DMS114 treated with DMSO at 0.1 percent for 48 hours (cell line): Measurements from ENCODE around the gene DDX25.

Source experiments
- DNase-seq: peaks from one replicate; lab custom pipeline; 2025; ENCODE audit not compliant: unreplicated experiment; lab: John Stamatoyannopoulos, UW

Gene DDX25

GRCh38 chr11:125933030-125933813, 28.9 kb downstream of the DDX25 start:
- DNase-seq = no peak

DNA sequence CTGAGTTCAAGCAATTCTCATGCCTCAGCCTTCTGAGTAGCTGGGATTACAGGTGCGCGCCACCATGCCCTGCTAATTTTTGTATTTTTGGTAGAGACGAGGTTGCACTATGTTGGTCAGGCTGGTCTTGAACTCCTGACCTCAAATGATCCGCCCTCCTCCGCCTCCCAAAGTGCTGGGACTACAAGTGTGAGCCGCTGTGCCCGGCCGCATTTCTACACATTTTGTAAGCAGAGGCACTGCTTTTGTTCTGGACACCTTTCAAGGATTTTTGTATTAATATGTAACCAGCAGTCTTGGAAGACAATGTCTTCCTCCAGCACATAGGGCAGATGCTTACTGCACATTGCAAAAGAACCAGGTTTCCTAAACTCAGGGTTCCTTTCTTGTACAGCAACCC, 30.2 kb downstream of the DDX25 start:
- DNase-seq = no peak

DNA sequence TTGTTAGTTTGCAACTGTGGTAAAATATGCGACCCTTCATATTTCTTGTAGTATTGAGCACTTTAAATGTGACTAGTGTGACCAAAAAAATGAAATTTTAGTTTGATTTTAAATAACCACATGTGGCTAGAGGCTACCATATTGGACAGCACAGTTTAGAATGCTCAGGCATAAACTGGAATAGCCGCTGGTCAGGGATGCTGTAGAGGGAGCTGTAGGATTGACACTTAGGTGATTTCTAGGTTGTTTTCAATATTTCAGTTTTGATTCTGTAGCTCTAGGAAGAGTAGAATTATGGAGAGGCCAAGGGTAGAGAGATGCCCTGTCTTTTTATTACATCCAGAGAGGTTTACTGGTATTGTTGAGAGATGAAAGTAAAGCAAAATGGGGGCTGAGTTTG, 30.7 kb downstream of the DDX25 start:
- no peak for DNase-seq

GRCh38 chr11:125935618-125936199, 31.4 kb downstream of the DDX25 start:
- no peak for DNase-seq

- DNase-seq = no peak
These were observed 34.1 kb downstream of the DDX25 start for GRCh38 chr11:125938418-125938817.

- no peak for DNase-seq
These were observed 34.8 kb downstream of the DDX25 start for GRCh38 chr11:125939081-125939521.

GRCh38 chr11:125940145-125940544, 35.8 kb downstream of the DDX25 start:
- no peak for DNase-seq

DNA sequence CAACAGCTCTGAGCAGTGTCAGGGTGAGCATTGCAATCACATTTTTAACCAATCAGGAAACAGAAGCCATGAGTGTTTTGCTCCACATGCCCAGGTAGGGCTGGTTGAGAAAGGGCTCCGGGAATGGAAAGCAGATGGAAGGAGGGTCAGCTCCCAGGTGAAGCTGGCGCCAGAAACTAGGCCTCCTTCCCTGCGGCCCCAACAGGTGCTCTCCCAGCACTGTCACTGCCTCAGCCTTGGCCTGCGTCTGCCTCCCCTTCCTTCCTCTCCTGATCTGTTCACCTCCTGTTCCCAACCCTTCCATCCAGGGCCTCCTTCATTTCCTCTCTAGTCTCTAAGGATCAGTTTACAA, 36.9 kb downstream of the DDX25 start:
- no peak for DNase-seq

DNA sequence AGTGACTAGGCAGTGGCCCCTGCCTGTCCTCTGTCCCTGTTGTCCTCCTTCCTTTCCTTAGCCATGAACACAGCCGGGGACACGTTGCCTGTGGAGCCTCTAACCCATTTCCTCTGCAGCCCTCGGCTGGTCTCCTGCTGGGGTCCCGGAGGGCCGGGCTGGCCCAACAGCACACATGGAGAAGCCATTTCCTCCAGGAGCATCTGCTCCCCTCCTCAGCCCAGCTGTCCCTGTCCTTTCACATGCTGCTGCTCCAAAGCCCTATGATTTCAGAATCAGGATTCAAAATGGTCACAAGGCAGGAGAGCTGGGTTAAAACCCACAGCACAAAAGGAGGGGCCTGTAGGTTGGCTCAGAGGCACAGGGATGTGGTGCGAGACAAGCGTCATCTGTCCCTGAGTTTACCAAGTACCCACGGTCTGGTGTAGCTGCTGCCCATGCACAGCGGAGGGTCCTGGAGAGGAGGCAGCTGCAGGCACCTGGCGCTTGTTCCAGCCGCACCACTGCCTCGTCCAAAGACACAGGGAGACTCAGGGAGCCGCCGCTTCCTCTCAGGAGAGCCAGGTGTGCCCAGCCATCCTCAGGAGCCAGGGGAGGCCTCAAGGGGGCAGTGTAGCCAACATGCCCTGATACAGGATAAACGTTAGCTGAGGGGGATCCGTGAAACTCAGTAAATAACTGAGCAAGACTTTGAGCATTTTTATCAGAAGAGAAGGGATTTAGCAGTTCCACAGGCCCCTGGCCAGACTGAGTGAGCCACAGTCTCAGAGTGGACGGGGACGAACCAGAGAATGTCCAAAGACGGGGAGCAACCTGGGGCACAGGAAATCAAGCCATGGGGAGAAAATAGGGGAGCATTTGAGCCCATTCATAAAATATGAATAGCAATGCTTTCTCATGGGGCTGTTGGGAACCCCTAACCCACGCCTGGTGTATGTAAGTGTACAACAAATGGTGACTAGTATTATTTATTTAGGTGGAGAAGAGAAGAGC, 37.6 kb downstream of the DDX25 start:
- DNase-seq = no peak

DNA sequence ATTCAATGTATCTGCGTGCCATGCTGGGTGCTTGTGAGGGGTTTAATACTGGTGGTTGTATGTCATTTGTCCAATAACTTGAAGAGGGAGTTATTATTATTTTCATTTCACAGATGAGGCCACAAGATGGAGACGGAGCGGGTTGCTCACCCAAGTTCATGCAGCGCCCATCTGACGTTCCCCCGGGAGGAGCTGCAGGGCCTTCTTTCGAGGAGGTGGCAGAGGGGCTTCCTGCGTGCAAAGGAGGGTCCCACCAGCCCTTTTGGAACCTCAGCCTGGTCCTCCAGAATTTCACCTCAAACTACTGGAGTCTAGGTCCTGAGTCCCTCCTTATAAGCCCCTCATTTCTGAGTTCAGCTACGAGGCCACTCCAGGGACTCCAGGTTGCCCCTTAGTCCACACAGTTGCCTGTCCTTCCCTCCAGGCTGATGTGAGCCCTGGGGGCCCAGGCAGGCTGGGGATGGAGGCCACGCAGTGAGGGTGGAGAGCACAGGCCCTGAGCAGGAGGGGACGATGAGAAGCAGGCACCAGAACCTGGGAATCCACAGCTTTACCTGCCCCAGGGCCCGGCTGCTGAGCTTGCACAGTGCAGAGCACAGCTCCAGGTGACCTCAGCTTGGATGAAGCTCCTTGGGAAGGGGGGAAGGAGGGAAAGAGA, 38.6 kb downstream of the DDX25 start:
- no peak for DNase-seq

DNA sequence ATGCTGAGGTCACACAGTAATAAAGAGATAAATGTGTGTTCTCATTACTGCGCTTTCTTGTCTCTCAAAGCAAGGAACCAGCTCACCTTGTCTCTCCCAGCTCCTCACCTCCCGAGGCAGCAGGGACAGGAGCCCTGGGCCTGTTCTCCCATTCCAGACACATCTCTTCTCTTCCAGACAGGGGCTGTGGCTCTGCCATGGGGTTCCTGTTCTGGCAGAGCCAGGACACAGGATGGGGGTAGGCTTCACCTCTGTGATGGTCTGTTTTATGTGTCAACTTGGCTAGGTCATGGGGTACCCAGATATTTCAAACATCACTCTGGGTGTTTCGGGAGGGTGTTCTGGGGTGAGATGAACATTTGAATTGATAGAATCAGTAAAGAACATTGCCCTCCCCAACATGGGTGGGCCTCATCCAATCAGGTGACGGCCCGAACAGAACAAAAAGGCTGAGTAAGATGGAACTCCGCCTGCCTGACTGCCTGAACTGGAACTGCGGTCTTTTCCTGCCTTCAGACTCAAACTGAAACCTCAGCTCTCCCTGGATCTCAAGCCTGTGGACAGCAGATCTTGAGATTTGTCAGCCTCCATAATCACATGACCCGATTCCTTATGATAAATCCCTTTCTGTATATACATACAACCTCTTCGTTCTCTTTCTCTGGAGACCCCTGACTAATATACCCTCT, 39.5 kb downstream of the DDX25 start:
- DNase-seq = no peak

DNA sequence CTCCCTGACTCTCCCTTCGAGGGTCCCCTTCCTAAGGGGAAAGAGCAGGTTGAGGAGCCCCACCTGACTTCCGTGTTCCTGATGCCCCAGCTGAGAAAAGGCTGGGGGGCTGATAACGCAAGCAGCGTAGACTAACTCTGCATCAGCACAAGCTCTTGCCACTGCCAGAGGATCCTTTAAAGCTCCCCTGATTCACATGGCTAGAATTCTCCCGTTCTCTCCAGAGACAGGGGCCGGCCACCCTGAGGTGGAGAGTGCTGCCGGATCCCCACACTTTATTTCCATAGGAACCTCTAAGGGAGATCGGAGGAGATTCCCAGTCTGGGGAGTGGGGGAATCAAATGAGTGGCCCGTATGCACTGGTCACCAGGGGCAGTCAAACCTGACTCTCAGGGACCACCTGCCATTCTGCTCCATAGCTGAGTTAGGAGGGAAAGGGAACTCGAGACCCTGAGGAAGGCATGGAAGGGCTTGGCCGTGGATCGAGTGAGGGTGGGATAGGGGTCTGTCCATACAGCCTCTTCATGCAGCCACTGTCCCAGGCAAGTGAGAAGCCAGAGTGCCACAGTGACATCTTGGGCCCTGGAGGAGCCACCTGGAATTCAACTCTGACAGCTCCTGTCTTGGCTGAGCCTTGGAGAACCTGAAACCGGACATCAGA, 40.2 kb downstream of the DDX25 start:
- no peak for DNase-seq

- DNase-seq = no peak
These were observed 40.9 kb downstream of the DDX25 start for GRCh38 chr11:125945011-125945796.

- no peak for DNase-seq
These were observed 41.7 kb downstream of the DDX25 start, which contains the start of gene VSIG10L2 for GRCh38 chr11:125945797-125946520. VSIG10L2 (plus strand) TSS chr11:125946044; CDS start chr11:125946056, 12 bp downstream.

- no peak for DNase-seq
These were observed 42.6 kb downstream of the DDX25 start for GRCh38 chr11:125946712-125947418.

GRCh38 chr11:125947419-125948277, 43.3 kb downstream of the DDX25 start:
- no peak for DNase-seq
